MM.1S (cell line): ENCODE measurements around the gene PRL.

Experiments
- DNase-seq: peaks from one replicate; pipeline ENCODE4 v3.0.0-alpha.2; 2015
- H2AFZ ChIP-seq: fragments of 300-600 bp; sonication (generic); 2 replicates; pipeline ENCODE4 v1.6.0; 2016; ENCODE audit warnings: antibody characterized with exemption, low read length
- H3F3A ChIP-seq: fragments of 300-600 bp; sonication (generic); 2 replicates; pipeline ENCODE4 v1.6.1; 2016; ENCODE audit warnings: mild to moderate bottlenecking, antibody characterized with exemption, low read length, moderate library complexity, mixed read lengths; ENCODE audit not compliant: insufficient read depth
- H3K27ac ChIP-seq: fragments of 300-600 bp; sonication (generic); 2 replicates; pipeline ENCODE4 v1.5.1; 2016; ENCODE audit warnings: mild to moderate bottlenecking, low read length
- H3K27me3 ChIP-seq: fragments of 300-600 bp; sonication (generic); replicated peaks from 2 replicates; pipeline ENCODE4 v1.6.0; 2016; ENCODE audit warnings: low read length; ENCODE audit not compliant: insufficient read depth
- H3K36me3 ChIP-seq: fragments of 300-600 bp; sonication (generic); replicated peaks from 2 replicates; pipeline ENCODE4 v1.6.1; 2016; ENCODE audit warnings: mild to moderate bottlenecking, low read length, mixed read lengths; ENCODE audit not compliant: insufficient read depth
- H3K4me1 ChIP-seq: fragments of 300-600 bp; sonication (generic); 2 replicates; pipeline ENCODE4 v1.6.1; 2016; ENCODE audit warnings: low read length, mixed read lengths
- H3K4me2 ChIP-seq: fragments of 300-600 bp; sonication (generic); 2 replicates; pipeline ENCODE4 v1.6.0; 2016; ENCODE audit warnings: low read depth, low read length
- H3K4me3 ChIP-seq: fragments of 300-600 bp; sonication (generic); 2 replicates; pipeline ENCODE4 v1.5.1; 2016; ENCODE audit warnings: low read length, mixed read lengths
- H3K79me2 ChIP-seq: fragments of 300-600 bp; sonication (generic); 2 replicates; pipeline ENCODE4 v1.6.1; 2016; ENCODE audit warnings: mixed run types, low read length, mixed read lengths
- H3K9ac ChIP-seq: fragments of 300-600 bp; sonication (generic); 2 replicates; pipeline ENCODE4 v1.6.1; 2016; ENCODE audit warnings: low read length, mixed read lengths
- H3K9me2 ChIP-seq: fragments of 300-600 bp; sonication (generic); replicated peaks from 2 replicates; pipeline ENCODE4 v1.6.1; 2016; ENCODE audit warnings: mild to moderate bottlenecking, low read length, mixed read lengths; ENCODE audit not compliant: insufficient read depth
- H3K9me3 ChIP-seq: fragments of 300-600 bp; sonication (generic); replicated peaks from 2 replicates; pipeline ENCODE4 v1.6.1; 2016; ENCODE audit warnings: mild to moderate bottlenecking, low read length, mixed read lengths; ENCODE audit not compliant: insufficient read depth
- H4K20me1 ChIP-seq: fragments of 300-600 bp; sonication (generic); 2 replicates; pipeline ENCODE4 v1.6.1; 2016; ENCODE audit warnings: mild to moderate bottlenecking, low read length, moderate library complexity, mixed read lengths; ENCODE audit not compliant: insufficient read depth
- EZH2 ChIP-seq: fragments of 300-600 bp; sonication (generic); optimal IDR thresholded peaks from 2 replicates; pipeline ENCODE3; 2017; ENCODE audit warnings: low read depth, mild to moderate bottlenecking, antibody characterized with exemption, low read length, mixed read lengths
- EZH2phosphoT487 ChIP-seq: fragments of 300-600 bp; sonication (generic); IDR thresholded peaks from 2 replicates; pipeline ENCODE4 v1.6.1; 2018; ENCODE audit warnings: antibody characterized with exemption, low read length
- TF ChIP-seq, protein P1 (sequence below): fragments of 300-600 bp; sonication (generic); IDR thresholded peaks from 2 replicates; pipeline ENCODE4 v1.5.1; 2016; ENCODE audit warnings: antibody characterized with exemption, low read length, mixed read lengths

The PRL gene

GRCh38 chr6:22302838-22303237 is 6.0 kb upstream of the PRL start:
- H3K4me1 ChIP-seq = no peaks in the 10 kb centered on the region
- no peak overlapping the region for H3K4me2 ChIP-seq
- H2AFZ ChIP-seq = no peak overlapping the region
- H3K79me2 ChIP-seq = no peaks in the 10 kb centered on the region
- no peaks in the 10 kb centered on the region for H3K36me3 ChIP-seq
- DNase-seq = no peak
- no peaks in the 10 kb centered on the region for H3F3A ChIP-seq
- TF ChIP-seq, protein P1, sequence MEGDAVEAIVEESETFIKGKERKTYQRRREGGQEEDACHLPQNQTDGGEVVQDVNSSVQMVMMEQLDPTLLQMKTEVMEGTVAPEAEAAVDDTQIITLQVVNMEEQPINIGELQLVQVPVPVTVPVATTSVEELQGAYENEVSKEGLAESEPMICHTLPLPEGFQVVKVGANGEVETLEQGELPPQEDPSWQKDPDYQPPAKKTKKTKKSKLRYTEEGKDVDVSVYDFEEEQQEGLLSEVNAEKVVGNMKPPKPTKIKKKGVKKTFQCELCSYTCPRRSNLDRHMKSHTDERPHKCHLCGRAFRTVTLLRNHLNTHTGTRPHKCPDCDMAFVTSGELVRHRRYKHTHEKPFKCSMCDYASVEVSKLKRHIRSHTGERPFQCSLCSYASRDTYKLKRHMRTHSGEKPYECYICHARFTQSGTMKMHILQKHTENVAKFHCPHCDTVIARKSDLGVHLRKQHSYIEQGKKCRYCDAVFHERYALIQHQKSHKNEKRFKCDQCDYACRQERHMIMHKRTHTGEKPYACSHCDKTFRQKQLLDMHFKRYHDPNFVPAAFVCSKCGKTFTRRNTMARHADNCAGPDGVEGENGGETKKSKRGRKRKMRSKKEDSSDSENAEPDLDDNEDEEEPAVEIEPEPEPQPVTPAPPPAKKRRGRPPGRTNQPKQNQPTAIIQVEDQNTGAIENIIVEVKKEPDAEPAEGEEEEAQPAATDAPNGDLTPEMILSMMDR = no peak
- TF ChIP-seq EZH2phosphoT487 (no peak), EZH2 (no peak)
- no peaks in the 10 kb centered on the region for H4K20me1 ChIP-seq
- no peak overlapping the region for H3K27ac ChIP-seq
- no peaks in the 10 kb centered on the region for H3K9me2 ChIP-seq
- H3K27me3 ChIP-seq = no peaks in the 10 kb centered on the region
- H3K9me3 ChIP-seq = no peaks in the 10 kb centered on the region
- no peak overlapping the region for H3K4me3 ChIP-seq
- no peak overlapping the region for H3K9ac ChIP-seq

GRCh38 chr6:22300273-22300998 is 3.6 kb upstream of the PRL start:
- H3K9me2 ChIP-seq = no peaks in the 10 kb centered on the region
- H3K79me2 ChIP-seq = no peaks in the 10 kb centered on the region
- TF ChIP-seq EZH2phosphoT487 = no peak
- TF ChIP-seq, protein P1 = no peak
- H3K4me3 ChIP-seq = no peak overlapping the region
- no peaks in the 10 kb centered on the region for H3K36me3 ChIP-seq
- no peak for DNase-seq
- no peak overlapping the region for H3K9ac ChIP-seq
- no peak overlapping the region for H2AFZ ChIP-seq
- H3F3A ChIP-seq = no peaks in the 10 kb centered on the region
- H3K4me1 ChIP-seq = no peaks in the 10 kb centered on the region
- H3K27me3 ChIP-seq = no peaks in the 10 kb centered on the region
- H3K27ac ChIP-seq = no peak overlapping the region
- no peak overlapping the region for H3K4me2 ChIP-seq
- H4K20me1 ChIP-seq = no peaks in the 10 kb centered on the region
- H3K9me3 ChIP-seq = no peaks in the 10 kb centered on the region

DNA sequence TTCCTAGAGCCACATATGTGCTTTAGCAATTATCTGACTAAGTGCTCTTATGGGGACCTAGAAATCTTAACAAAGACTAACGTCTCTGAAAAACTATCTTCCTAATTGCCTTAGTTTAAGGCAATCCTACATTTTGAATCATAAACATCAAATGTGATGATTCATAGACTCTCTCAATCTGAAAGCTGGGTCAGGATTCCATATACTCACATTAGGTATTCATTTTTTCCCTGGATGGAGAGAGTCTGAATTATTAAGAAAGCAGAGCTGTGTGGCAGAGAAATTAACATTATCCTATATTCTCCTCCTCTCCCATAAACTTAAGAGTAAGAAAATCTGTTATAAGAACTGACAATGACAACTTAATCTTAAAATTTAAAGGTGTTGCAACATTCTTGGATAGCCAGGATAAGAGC is 1.6 kb upstream of the PRL start:
- Histone ChIP-seq H3K36me3 (no peaks in the 10 kb centered on the region), H3K4me2 (no peak overlapping the region), H3K9ac (no peak overlapping the region)

More for the DNA sequence above, 1.6 kb upstream of the PRL start:
- DNase-seq = no peak
- no peaks in the 10 kb centered on the region for H3K27me3 ChIP-seq
- H3K27ac ChIP-seq = no peak overlapping the region
- no peaks in the 10 kb centered on the region for H3K9me3 ChIP-seq
- no peaks in the 10 kb centered on the region for H4K20me1 ChIP-seq
- no peaks in the 10 kb centered on the region for H3K9me2 ChIP-seq
- H3K79me2 ChIP-seq = no peaks in the 10 kb centered on the region
- no peaks in the 10 kb centered on the region for H3K4me1 ChIP-seq
- no peak overlapping the region for H3K4me3 ChIP-seq
- H3F3A ChIP-seq = no peaks in the 10 kb centered on the region
- TF ChIP-seq EZH2 (no peak), EZH2phosphoT487 (no peak)
- TF ChIP-seq, protein P1 = no peak
- no peak overlapping the region for H2AFZ ChIP-seq
